SK-N-MC (cell line): ENCODE data around the gene UTP18.

Source experiments
- EZH2 ChIP-seq: fragments of 200-600 bp; sonication (generic); IDR thresholded peaks from one replicate; pipeline ENCODE4 v1.6.1; 2017; ENCODE audit warnings: antibody characterized with exemption
- POLR2AphosphoS5 ChIP-seq: IDR thresholded peaks from 2 replicates; pipeline ENCODE4 v1.6.1; 2012; ENCODE audit warnings: mild to moderate bottlenecking, low read depth, low read length, borderline replicate concordance

DNA sequence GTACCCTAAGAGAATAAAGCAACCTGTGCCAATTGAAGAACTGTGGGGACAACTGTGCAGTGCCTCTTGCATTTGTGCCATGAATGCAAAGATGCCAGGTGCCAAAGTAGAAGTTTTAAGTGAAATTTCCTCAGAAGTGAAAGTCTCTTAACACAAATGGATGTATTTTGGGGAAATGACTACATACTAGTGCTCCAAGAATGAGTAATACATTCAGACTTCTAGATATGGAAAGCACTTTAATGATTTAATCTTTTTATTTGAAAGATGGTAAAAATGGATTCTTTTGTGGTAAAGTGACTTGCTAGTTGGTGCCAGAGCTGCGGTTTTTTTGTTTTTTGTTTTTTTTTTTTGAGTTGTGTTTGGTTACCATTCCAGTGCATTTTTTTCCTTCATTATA, 15.0 kb downstream of the UTP18 start:
- TF ChIP-seq EZH2 (no peak), POLR2AphosphoS5 (no peak)
